ENCODE measurements around the gene PLEKHM2. TPM values are rescaled to one million over a fixed set of nuclear protein-coding genes. Genes with fewer than 3 reads are reported as not detected.

The PLEKHM2 gene
- total RNA-seq, 2 donors from 2014 or later, result 48.0 to 65.1 TPM

DNA sequence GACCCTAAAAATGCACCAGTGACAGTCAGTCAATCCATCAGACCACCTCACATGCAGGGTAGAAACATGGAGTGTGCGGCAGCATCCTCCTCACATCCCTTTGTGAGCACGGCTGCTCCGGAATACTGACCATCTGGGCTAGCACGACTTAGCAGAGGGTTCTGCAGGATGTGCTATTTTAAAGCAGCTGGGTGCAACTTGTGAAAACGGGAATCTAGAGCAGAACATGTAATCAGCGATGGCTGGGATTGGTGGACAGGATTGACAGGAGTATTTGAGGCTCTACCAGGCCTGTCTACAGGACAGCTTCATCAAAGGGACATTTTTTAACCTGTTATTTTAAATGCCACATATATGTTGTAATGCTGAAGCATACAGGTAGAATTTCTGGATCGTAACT is 16.8 kb upstream of the PLEKHM2 start:
- H3K27ac Mint-ChIP-seq, result no peak overlapping the region
- no peaks in the 10 kb centered on the region for H3K9me3 Mint-ChIP-seq
- ATAC-seq (no peak), DNase-seq (ENCODE audit: low spot score) (no peak)
- no peaks in the 10 kb centered on the region for H3K27me3 Mint-ChIP-seq
- H3K36me3 Mint-ChIP-seq, result no peaks in the 10 kb centered on the region
- H3K4me3 Mint-ChIP-seq, result no peak overlapping the region
- H3K4me1 Mint-ChIP-seq (ENCODE audit: low read depth in 2 of 2), result peaks cover 0 to 2% of the 10 kb centered on the region in 2 donors

GRCh38 chr1:15668089-15668754 is 15.9 kb upstream of the PLEKHM2 start:
- H3K9me3 Mint-ChIP-seq, result no peaks in the 10 kb centered on the region
- no peak overlapping the region for H3K27ac Mint-ChIP-seq
- no peaks in the 10 kb centered on the region for H3K36me3 Mint-ChIP-seq
- ATAC-seq (no peak), DNase-seq (ENCODE audit: low spot score) (no peak)
- no peak overlapping the region for H3K4me3 Mint-ChIP-seq
- peaks cover 0 to 2% of the 10 kb centered on the region in 2 donors for H3K4me1 Mint-ChIP-seq (ENCODE audit: low read depth in 2 of 2)
- no peaks in the 10 kb centered on the region for H3K27me3 Mint-ChIP-seq

- no peak for ATAC-seq
- no peak for DNase-seq (ENCODE audit: low spot score)
- Mint-ChIP-seq H3K4me1 (ENCODE audit: low read depth in 2 of 2) (peaks cover 0 to 2% of the 10 kb centered on the region in 2 donors), H3K27me3 (no peaks in the 10 kb centered on the region), H3K4me3 (no peak overlapping the region), H3K9me3 (no peaks in the 10 kb centered on the region), H3K27ac (no peak overlapping the region), H3K36me3 (no peaks in the 10 kb centered on the region)
Measured at GRCh38 chr1:15669074-15669473, 15.0 kb upstream of the PLEKHM2 start.

DNA sequence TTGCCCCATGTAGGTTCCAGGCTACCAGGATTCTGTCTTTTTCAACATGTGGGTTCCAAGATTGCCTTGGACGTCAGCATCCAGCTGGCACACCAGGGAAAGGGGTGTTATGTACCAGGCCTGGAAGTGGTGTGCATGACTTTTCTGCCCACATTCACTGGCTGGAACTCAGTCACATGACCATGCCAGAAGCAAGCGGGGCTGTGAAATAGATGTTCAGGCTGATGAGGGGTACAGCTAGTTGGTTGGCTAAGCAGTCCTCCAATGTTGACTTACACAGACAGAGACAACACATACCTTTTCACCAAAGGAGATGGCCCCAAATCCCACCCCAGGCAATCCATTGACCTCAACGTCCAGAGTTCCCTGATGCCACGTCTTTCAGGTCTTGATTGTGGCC is 14.3 kb upstream of the PLEKHM2 start:
- Mint-ChIP-seq H3K27me3 (no peaks in the 10 kb centered on the region), H3K4me3 (no peak overlapping the region), H3K27ac (no peak overlapping the region), H3K4me1 (ENCODE audit: low read depth in 2 of 2) (peaks cover 0 to 2% of the 10 kb centered on the region in 2 donors), H3K36me3 (no peaks in the 10 kb centered on the region), H3K9me3 (no peaks in the 10 kb centered on the region)
- ATAC-seq, result no peak
- no peak for DNase-seq (ENCODE audit: low spot score)

DNA sequence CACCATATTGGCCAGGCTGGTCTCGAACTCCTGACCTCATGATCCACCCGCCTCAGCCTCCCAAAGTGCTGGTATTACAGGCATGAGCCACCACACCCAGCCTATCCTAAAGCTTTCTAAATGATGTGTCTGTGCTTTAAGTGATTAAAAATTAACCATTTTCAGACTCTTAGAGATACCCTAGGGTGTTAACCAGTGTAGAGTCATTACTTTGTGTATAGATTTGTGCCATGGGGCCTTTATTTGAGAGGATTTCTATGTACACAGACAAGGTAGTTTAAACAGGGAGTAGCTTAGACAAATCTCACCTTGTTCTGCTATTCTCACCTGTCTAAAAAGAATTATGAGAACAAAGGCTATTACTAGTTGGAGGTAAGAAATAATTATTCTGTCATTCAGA is 12.7 kb upstream of the PLEKHM2 start:
- H3K4me1 Mint-ChIP-seq (ENCODE audit: low read depth in 2 of 2), result peaks cover 0 to 1% of the 10 kb centered on the region in 2 donors
- H3K27ac Mint-ChIP-seq, result no peak overlapping the region
- no peaks in the 10 kb centered on the region for H3K36me3 Mint-ChIP-seq
- ATAC-seq, result no peak
- H3K4me3 Mint-ChIP-seq, result no peak overlapping the region
- H3K9me3 Mint-ChIP-seq, result no peaks in the 10 kb centered on the region
- no peak for DNase-seq (ENCODE audit: low spot score)
- H3K27me3 Mint-ChIP-seq, result peaks cover 4 to 8% of the 10 kb centered on the region in 2 donors

DNA sequence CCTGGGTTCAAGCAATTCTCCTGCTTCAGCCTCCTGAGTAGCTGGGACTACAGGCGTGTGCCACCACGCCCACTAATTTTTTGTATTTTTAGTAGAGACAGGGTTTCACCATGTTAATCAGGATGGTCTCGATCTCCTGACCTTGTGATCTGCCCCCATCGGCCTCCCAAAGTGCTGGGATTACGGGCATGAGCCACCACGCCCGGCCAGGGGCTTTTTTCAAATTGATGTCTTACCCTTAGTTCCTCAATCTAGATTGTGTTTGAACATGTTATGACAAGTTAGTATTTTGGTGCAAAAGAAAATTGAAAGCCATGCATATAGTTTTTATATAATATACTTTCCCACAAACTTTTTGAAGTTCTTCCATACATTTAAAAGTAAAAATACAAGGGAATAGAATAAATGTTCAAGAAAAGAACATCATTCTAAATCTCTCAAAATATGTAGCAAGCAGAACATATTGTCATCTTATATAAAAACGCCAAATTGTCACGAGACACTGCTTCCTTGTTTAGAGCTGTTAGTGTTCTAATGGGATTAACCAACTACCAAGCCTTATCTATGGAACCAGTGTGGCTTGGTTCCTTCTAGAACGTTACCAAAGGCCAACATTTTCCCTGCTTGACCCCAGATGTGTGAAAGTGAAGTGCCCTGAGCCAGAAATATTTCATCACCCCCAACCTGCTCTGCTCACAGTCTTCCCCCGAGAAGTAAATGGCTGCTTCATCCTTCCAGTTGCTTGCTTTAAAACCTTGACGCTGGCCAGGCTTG is 9.5 kb upstream of the PLEKHM2 start:
- no peak overlapping the region for H3K4me3 Mint-ChIP-seq
- H3K4me1 Mint-ChIP-seq (ENCODE audit: low read depth in 2 of 2), result no peaks in the 10 kb centered on the region
- ATAC-seq (no peak), DNase-seq (ENCODE audit: low spot score) (no peak)
- H3K36me3 Mint-ChIP-seq, result no peaks in the 10 kb centered on the region
- no peak overlapping the region for H3K27ac Mint-ChIP-seq
- no peaks in the 10 kb centered on the region for H3K9me3 Mint-ChIP-seq
- H3K27me3 Mint-ChIP-seq, result peaks cover 7 to 8% of the 10 kb centered on the region in 2 donors

GRCh38 chr1:15676010-15676409 is 8.1 kb upstream of the PLEKHM2 start:
- H3K9me3 Mint-ChIP-seq, result no peaks in the 10 kb centered on the region
- H3K36me3 Mint-ChIP-seq, result no peaks in the 10 kb centered on the region
- no peak overlapping the region for H3K27ac Mint-ChIP-seq

GRCh38 chr1:15676688-15677661 is 7.1 kb upstream of the PLEKHM2 start:
- Mint-ChIP-seq H3K9me3 (no peaks in the 10 kb centered on the region), H3K4me3 (no peak overlapping the region), H3K27me3 (peaks cover 8% of the 10 kb centered on the region in 2 donors), H3K4me1 (ENCODE audit: low read depth in 2 of 2) (peaks cover 0 to 6% of the 10 kb centered on the region in 2 donors), H3K36me3 (no peaks in the 10 kb centered on the region), H3K27ac (peak overlapping the region in 1 of 2 donors; percentile 7)
- DNase-seq (ENCODE audit: low spot score) (no peak), ATAC-seq (no peak)

More at GRCh38 chr1:15676010-15676409, 8.1 kb upstream of the PLEKHM2 start:
- ATAC-seq (no peak), DNase-seq (ENCODE audit: low spot score) (no peak)
- Mint-ChIP-seq H3K4me3 (no peak overlapping the region), H3K27me3 (peaks cover 8% of the 10 kb centered on the region in 2 donors), H3K4me1 (ENCODE audit: low read depth in 2 of 2) (peaks cover 0 to 2% of the 10 kb centered on the region in 2 donors)

- ATAC-seq, result peak in 1 of 2 donors; percentile 50
- Mint-ChIP-seq H3K4me3 (no peak overlapping the region), H3K27ac (no peak overlapping the region), H3K9me3 (no peaks in the 10 kb centered on the region), H3K36me3 (no peaks in the 10 kb centered on the region), H3K27me3 (peaks cover 8% of the 10 kb centered on the region in 2 donors), H3K4me1 (ENCODE audit: low read depth in 2 of 2) (peaks cover 6 to 10% of the 10 kb centered on the region in 2 donors)
- DNase-seq (ENCODE audit: low spot score), result no peak
Measured at GRCh38 chr1:15678578-15678977, 5.5 kb upstream of the PLEKHM2 start.

- DNase-seq (ENCODE audit: low spot score) (no peak), ATAC-seq (no peak)
- no peaks in the 10 kb centered on the region for H3K9me3 Mint-ChIP-seq
- no peaks in the 10 kb centered on the region for H3K36me3 Mint-ChIP-seq
- H3K4me1 Mint-ChIP-seq (ENCODE audit: low read depth in 2 of 2), result peaks cover 8 to 14% of the 10 kb centered on the region in 2 donors
- H3K4me3 Mint-ChIP-seq, result no peak overlapping the region
- no peak overlapping the region for H3K27ac Mint-ChIP-seq
- H3K27me3 Mint-ChIP-seq, result peaks cover 8% of the 10 kb centered on the region in 2 donors
Measured at GRCh38 chr1:15680131-15680530, 4.0 kb upstream of the PLEKHM2 start.

DNA sequence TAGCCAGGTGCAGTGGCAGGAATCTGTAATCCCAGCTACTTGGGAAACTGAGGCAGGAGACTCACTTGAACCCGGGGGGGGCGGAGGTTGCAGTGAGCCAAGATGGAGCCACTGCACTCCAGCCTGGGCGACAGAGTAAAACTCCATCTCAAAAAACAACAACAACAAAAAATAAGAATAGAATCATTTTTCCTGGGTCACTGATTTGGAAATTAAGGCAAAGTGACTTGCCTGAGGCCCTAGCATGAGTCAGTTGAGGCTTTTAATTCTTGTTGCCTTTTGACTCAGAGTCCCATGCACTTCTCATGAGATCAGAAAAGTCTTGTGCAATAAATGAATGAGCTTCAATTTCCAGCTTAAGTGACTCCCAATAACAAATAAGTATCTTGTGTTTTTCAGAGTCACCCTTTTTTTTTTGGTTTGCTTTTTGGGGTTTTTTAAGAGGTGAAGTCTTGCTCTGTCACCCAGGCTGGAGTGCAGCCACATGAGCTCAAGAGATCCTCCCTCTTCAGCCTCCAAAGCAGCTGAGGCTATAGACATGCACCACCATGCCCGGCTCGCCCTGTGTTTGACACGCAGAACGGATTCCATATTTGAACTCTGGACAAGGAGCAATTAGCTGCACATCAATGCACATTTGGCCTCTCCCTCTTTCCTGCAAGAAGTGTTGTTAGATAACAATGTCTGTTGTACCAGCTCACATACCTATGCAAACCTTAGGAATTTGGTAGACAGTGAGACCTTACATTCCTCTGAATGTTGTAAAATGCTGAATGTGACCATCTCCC is 3.4 kb upstream of the PLEKHM2 start:
- no peak overlapping the region for H3K4me3 Mint-ChIP-seq
- H3K9me3 Mint-ChIP-seq, result no peaks in the 10 kb centered on the region
- peaks cover 4 to 8% of the 10 kb centered on the region in 2 donors for H3K27me3 Mint-ChIP-seq
- ATAC-seq (peak in 1 of 2 donors; percentile 53), DNase-seq (ENCODE audit: low spot score) (no peak)
- peaks cover 15 to 17% of the 10 kb centered on the region in 2 donors for H3K4me1 Mint-ChIP-seq (ENCODE audit: low read depth in 2 of 2)
- peak overlapping the region in 1 of 2 donors; percentile 42 for H3K27ac Mint-ChIP-seq
- no peaks in the 10 kb centered on the region for H3K36me3 Mint-ChIP-seq

- peaks cover 0 to 4% of the 10 kb centered on the region in 2 donors for H3K27me3 Mint-ChIP-seq
- no peaks in the 10 kb centered on the region for H3K36me3 Mint-ChIP-seq
- H3K4me1 Mint-ChIP-seq (ENCODE audit: low read depth in 2 of 2), result peaks cover 18 to 19% of the 10 kb centered on the region in 2 donors
- H3K27ac Mint-ChIP-seq, result peak overlapping the region; percentile 77 to 89
- no peak overlapping the region for H3K4me3 Mint-ChIP-seq
- ATAC-seq, result no peak
- DNase-seq (ENCODE audit: low spot score), result no peak
- H3K9me3 Mint-ChIP-seq, result no peaks in the 10 kb centered on the region
Measured at GRCh38 chr1:15681349-15682292, 2.5 kb upstream of the PLEKHM2 start.

All from natural killer cell treated with Interleukin-12 subunit alpha and Interleukin-12 subunit beta and Interleukin-15 and Interleukin-18, amount 100 ng/mL, for 72 hours (primary cell).